HG03439 (cell line): ENCODE results near the gene FDXR.
A peak's percentile ranks its signal among the peaks of the same experiment; 100 is the strongest.
"Not testable (repeated sequence)": the region's sequence is repeated elsewhere in the genome, so short reads cannot be mapped to it uniquely, and the experiment has no call there.

Experiments used
- ATAC-seq: cut with Tn5 transposase; IDR thresholded peaks from one replicate; pipeline ENCODE4 v1.9.1; 2021; ENCODE audit warnings: mild to moderate bottlenecking, moderate library complexity; ENCODE audit not compliant: unreplicated experiment

Gene FDXR

GRCh38 chr17:74873037-74873873 lies 461 bp upstream of the FDXR start:
- peak; percentile 91 for ATAC-seq

DNA sequence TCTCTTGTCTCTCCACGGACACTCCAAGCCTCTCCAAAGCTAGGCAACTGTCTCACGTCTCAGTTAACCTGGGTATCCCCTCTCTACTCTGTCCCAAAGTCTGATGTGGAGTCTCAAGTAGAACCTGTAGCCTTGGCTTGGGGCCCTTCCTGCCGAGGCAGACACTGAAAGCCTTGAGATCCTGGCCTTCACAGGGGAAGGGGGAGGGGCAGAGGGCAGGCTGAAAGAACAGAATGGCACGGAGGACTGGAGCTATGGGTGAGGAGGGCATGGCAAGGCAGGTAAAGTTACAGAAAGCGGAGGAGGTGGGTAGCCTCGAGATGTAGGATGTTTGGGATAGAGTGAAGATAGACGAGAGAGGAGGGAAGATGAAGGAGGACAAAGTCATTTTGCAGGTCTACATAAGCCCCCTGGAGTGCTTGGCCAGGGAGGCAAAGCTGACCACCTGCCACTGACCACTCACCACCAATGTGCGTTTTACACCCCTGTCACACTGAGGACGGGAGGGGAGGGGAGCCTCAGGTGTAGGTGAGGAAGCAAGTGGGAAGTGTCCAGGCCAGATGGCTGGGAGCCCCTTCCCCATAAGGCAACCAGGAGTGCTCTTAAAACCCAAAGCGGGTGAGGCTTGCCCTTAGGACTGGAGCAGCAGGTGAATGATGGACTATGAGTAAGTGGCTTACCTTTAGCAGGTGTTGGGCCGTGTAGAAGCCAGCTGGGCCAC lies 1.3 kb downstream of the FDXR start:
- no peak for ATAC-seq

DNA sequence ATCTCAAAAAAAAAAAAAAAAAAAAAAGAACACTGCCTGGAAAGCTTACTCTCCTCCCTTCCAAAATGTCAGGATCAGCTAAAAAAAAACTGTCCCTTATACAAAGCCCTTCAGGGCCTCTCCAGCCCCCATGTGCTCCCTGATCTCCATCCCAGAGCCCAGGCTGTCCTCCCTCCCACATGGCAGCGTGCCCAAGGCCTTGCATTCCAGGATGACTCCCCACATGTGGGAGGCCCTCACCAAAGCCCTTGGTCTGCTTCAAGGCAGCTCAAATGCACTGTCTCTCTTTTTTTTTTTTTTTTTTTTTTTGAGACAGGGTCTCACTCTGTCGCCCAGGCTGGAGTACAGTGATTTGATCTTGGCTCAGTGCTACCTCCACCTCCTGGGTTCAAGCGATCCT lies 2.3 kb downstream of the FDXR start:
- ATAC-seq = no peak

DNA sequence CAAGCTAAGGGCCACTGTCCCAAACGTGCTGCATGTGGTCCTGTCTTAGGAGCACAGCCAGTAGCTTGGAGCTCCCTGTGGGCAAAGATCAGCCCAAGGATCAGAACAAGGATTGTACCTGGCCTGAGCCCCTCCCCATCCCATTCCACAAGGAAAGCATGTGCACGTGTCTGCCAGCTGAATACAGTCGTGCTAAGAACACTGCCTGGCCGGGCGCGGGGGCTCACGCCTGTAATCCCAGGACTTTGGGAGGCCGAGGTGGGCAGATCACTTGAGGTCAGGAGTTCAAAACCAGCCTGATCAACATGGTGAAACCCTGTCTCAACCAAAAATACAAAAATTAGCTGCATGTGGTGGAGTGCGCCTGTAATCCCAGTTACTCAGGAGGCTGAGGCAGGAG lies 2.8 kb downstream of the FDXR start:
- ATAC-seq = not testable (repeated sequence)

GRCh38 chr17:74868908-74869255 lies 3.9 kb downstream of the FDXR start:
- ATAC-seq = no peak

GRCh38 chr17:74868251-74868907 lies 4.4 kb downstream of the FDXR start:
- no peak for ATAC-seq

GRCh38 chr17:74866198-74866835 lies 6.5 kb downstream of the FDXR start:
- ATAC-seq = no peak

GRCh38 chr17:74865504-74866197 lies 7.1 kb downstream of the FDXR start:
- ATAC-seq = no peak

DNA sequence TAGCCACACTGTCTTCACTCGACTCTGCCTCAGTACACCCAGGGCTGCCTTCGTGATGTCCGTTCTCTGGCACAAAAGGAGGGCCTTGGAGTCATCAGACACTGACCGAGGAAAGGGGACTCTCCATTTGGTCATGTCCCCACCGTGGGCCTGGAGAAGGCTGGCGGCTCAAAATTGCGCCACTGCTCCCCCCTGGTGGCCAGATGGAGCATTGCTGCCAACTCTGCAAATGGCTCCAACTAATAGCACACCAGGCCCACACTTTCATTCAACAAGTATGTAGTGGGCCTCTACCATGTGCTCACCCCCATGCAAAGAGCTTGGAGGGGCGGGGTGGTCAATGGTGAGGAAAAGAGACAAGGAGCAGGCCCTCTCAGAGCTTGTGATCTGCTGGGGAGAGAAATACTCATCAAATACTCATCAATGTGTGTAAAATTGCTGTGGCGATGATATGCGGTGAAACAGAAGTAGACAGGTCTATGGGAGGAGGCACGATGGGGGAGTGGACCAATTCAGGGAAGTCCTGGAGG lies 7.9 kb downstream of the FDXR start:
- no peak for ATAC-seq

- no peak for ATAC-seq
These were observed 8.4 kb downstream of the FDXR start for GRCh38 chr17:74864297-74864865.

- ATAC-seq = no peak
These were observed 9.1 kb downstream of the FDXR start for GRCh38 chr17:74863420-74864296.

- ATAC-seq = no peak
These were observed 9.9 kb downstream of the FDXR start for GRCh38 chr17:74862919-74863318.

- ATAC-seq = no peak
These were observed 10.5 kb downstream of the FDXR start for GRCh38 chr17:74862108-74862901.

DNA sequence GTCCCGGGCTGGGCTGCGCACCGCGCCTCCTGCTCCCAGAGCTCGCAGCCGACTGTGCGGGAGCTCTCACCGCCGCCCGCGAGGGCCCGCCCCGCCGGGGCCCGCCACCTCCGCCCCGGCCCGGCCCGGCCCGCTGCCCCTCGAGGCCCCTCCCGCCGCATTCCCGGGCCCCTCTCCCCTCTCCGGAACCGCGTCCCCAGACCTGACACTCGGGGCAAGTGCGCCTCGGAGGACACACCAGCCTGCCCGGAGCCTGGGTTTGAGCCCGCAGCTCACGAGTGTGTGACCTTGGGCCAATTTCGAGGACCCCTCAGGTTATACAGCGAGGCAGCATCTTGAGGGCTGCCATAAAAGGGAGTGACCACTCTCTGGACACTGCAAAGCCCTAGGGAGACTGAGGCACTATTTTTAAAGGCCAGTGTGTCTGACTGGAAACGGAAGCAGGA lies 11.1 kb downstream of the FDXR start:
- ATAC-seq = no peak

- ATAC-seq = no peak
These were observed 11.7 kb downstream of the FDXR start for GRCh38 chr17:74860872-74861661.

- no peak for ATAC-seq
These were observed 12.4 kb downstream of the FDXR start for GRCh38 chr17:74860229-74860871.
